CD4-positive, alpha-beta T cell (primary cell): ENCODE data around the gene DRC3. TPM values are rescaled to one million over a fixed set of nuclear protein-coding genes. Genes with fewer than 3 reads are reported as not detected.

Experiments
- ATAC-seq: fragments of 200-7000 bp; cut with Tn5 transposase; one replicate; pipeline ENCODE4 v1.10.0; 2022; ENCODE audit warnings: mild to moderate bottlenecking; ENCODE audit not compliant: poor library complexity
- CTCF ChIA-PET: fragments of 350-600 bp; sonication (Branson Sonifier 250); formaldehyde crosslinking; loops from one replicate; lab custom pipeline; 2021; ENCODE audit warnings: antibody characterized with exemption, inconsistent platforms; lab: Charles Lee
- POLR2A ChIA-PET: fragments of 350-600 bp; sonication (Branson Sonifier 250); formaldehyde crosslinking; loops from one replicate; lab custom pipeline; 2021; ENCODE audit warnings: antibody characterized with exemption, inconsistent platforms; lab: Charles Lee
- DNase-seq, 14 experiments: peaks; one replicate each; pipeline ENCODE4 v3.0.0-alpha.2; 2013 to 2020; ENCODE audit warnings: mixed read lengths in 2 of 14
- H3K27ac ChIP-seq, 2 donors: one replicate each; pipeline versions ENCODE4 v1.5.1 to v1.7.0; 2013; ENCODE audit warnings: low read length in 2 of 2, low read depth in 1 of 2, mild to moderate bottlenecking in 1 of 2
- H3K27me3 ChIP-seq, 2 experiments: 1 replicate in 1 of 2; 2 replicates in 1 of 2; pipeline versions ENCODE4 v1.6.1 to v1.7.0; 2013; ENCODE audit warnings: low read length in 2 of 2, control low read depth in 1 of 2, mild to moderate bottlenecking in 1 of 2, moderate library complexity in 1 of 2; ENCODE audit not compliant: insufficient read depth in 2 of 2, control insufficient read depth in 1 of 2
- H3K36me3 ChIP-seq: one replicate; pipeline ENCODE4 v1.6.1; 2013; ENCODE audit warnings: low read length, control low read depth; ENCODE audit not compliant: insufficient read depth
- H3K4me1 ChIP-seq: one replicate; pipeline ENCODE4 v1.6.1; 2013; ENCODE audit warnings: low read length, control low read depth; ENCODE audit not compliant: insufficient read depth
- H3K4me3 ChIP-seq: one replicate; pipeline ENCODE4 v1.5.1; 2013; ENCODE audit warnings: mild to moderate bottlenecking, low read length, moderate library complexity
- H3K9me3 ChIP-seq, 2 experiments: 1 replicate in 1 of 2; 2 replicates in 1 of 2; pipeline versions ENCODE4 v1.6.1 to v1.7.0; 2013; ENCODE audit warnings: low read length in 2 of 2, mild to moderate bottlenecking in 2 of 2, control low read depth in 1 of 2, moderate library complexity in 1 of 2; ENCODE audit not compliant: control insufficient read depth in 1 of 2, insufficient read depth in 1 of 2
- H3K27ac Mint-ChIP-seq: one replicate; pipeline ENCODE4 v1.8.0; 2020; ENCODE audit warnings: mixed read lengths
- H3K27me3 Mint-ChIP-seq: one replicate; pipeline ENCODE4 v1.8.0; 2021; ENCODE audit warnings: mixed read lengths
- H3K36me3 Mint-ChIP-seq: one replicate; pipeline ENCODE4 v1.8.0; 2021; ENCODE audit warnings: low read depth, mixed read lengths
- H3K4me1 Mint-ChIP-seq: one replicate; pipeline ENCODE4 v1.8.0; 2021; ENCODE audit warnings: low read depth, mixed read lengths
- H3K4me3 Mint-ChIP-seq: one replicate; pipeline ENCODE4 v1.8.0; 2020; ENCODE audit warnings: mild to moderate bottlenecking, mixed read lengths
- H3K9me3 Mint-ChIP-seq: one replicate; pipeline ENCODE4 v1.8.0; 2020; ENCODE audit warnings: mixed read lengths
- CTCF ChIP-seq: fragments of 200-600 bp; IDR thresholded peaks from one replicate; pipeline ENCODE4 v1.8.0; 2022; ENCODE audit warnings: antibody characterized with exemption, mild to moderate bottlenecking
- intact Hi-C, 2 experiments: fragments of 100-400 bp; cut with DNase I in 1 of 2; cut with micrococcal nuclease in 1 of 2; formaldehyde crosslinking; loops; one replicate each; pipeline versions ENCODE4 v1.15.1 to v1.9.0; 2023 to 2025; cut with DNase I, micrococcal nuclease
- total RNA-seq, 174 experiments: library from RNA in 2 of 174; stranded (reverse) in 2 of 174; gene quantifications; one replicate each; pipeline ENCODE4 v1.2.3 and lab custom pipeline; 2021 to 2026

Gene DRC3
- total RNA-seq, 2 experiments from 2014 or later = 0.11 TPM; not detected in 1

- Mint-ChIP-seq H3K4me1 (peaks cover 44% of the 10 kb centered on the region), H3K27ac (no peak overlapping the region), H3K27me3 (no peaks in the 10 kb centered on the region), H3K9me3 (no peaks in the 10 kb centered on the region), H3K4me3 (no peak overlapping the region), H3K36me3 (no peaks in the 10 kb centered on the region)
- Histone ChIP-seq H3K4me1 (peaks cover 16% of the 10 kb centered on the region), H3K27ac (no peak overlapping the region), H3K9me3 (no peaks in the 10 kb centered on the region), H3K36me3 (no peaks in the 10 kb centered on the region), H3K27me3 (no peaks in the 10 kb centered on the region), H3K4me3 (no peak overlapping the region)
- ATAC-seq (no peak), DNase-seq (no peak)
- ChIA-PET POLR2A (no interaction called here), CTCF (no interaction called here)
- TF ChIP-seq CTCF = no peak
- intact Hi-C loops = no loop called here
Observed at GRCh38 chr17:17931159-17931558, 41.5 kb upstream of the DRC3 start.

GRCh38 chr17:17933775-17934174 lies 38.9 kb upstream of the DRC3 start:
- intact Hi-C loops = no loop called here
- H3K4me1 ChIP-seq = peaks cover 25% of the 10 kb centered on the region
- no peak for ATAC-seq
- H3K27me3 ChIP-seq = no peaks in the 10 kb centered on the region
- POLR2A ChIA-PET = no interaction called here
- CTCF ChIA-PET = no interaction called here
- H3K4me3 Mint-ChIP-seq = no peak overlapping the region
- H3K36me3 Mint-ChIP-seq = no peaks in the 10 kb centered on the region
- no peak overlapping the region for H3K4me3 ChIP-seq
- H3K27me3 Mint-ChIP-seq = no peaks in the 10 kb centered on the region
- no peak for DNase-seq
- H3K9me3 Mint-ChIP-seq = no peaks in the 10 kb centered on the region
- H3K27ac Mint-ChIP-seq = no peak overlapping the region
- H3K9me3 ChIP-seq = no peaks in the 10 kb centered on the region
- no peak for TF ChIP-seq CTCF
- H3K36me3 ChIP-seq = no peaks in the 10 kb centered on the region
- H3K27ac ChIP-seq = no peak overlapping the region
- peaks cover 57% of the 10 kb centered on the region for H3K4me1 Mint-ChIP-seq

- no peak for ATAC-seq
- intact Hi-C loops = no loop called here
- Mint-ChIP-seq H3K27me3 (no peaks in the 10 kb centered on the region), H3K4me3 (no peak overlapping the region), H3K27ac (no peak overlapping the region), H3K4me1 (peaks cover 57% of the 10 kb centered on the region), H3K9me3 (no peaks in the 10 kb centered on the region), H3K36me3 (no peaks in the 10 kb centered on the region)
- no peak for DNase-seq
- CTCF ChIA-PET = no interaction called here
- no peak overlapping the region for H3K27ac ChIP-seq
- POLR2A ChIA-PET = no interaction called here
- TF ChIP-seq CTCF = no peak
- H3K27me3 ChIP-seq = no peaks in the 10 kb centered on the region
- peaks cover 25% of the 10 kb centered on the region for H3K4me1 ChIP-seq
- H3K9me3 ChIP-seq = no peaks in the 10 kb centered on the region
- H3K4me3 ChIP-seq = no peak overlapping the region
- H3K36me3 ChIP-seq = no peaks in the 10 kb centered on the region
Observed at GRCh38 chr17:17934214-17934613, 38.4 kb upstream of the DRC3 start.
